Measurements from ENCODE around the gene PRR18. TPM values are rescaled to one million over a fixed set of nuclear protein-coding genes. Genes with fewer than 3 reads are reported as not detected.

Gene PRR18
- total RNA-seq, 1 experiment from 2014 or later, result not detected

- TF ChIP-seq RAD21 (IDR thresholded peaks at IDR 0.05; ENCODE audit: low read depth) (no peak), CEBPB (IDR thresholded peaks at IDR 0.05; ENCODE audit: low read depth) (no peak), ELF1 (IDR thresholded peaks at IDR 0.05; ENCODE audit: borderline replicate concordance, low read depth) (no peak), ZNF274 (IDR thresholded peaks at IDR 0.05; ENCODE audit: low read depth, low read length) (no peak), SIN3A (IDR thresholded peaks at IDR 0.05; ENCODE audit: low read depth) (no peak), EGR1 (IDR thresholded peaks at IDR 0.05; ENCODE audit: low read depth) (no peak), POLR2A (IDR thresholded peaks at IDR 0.05; ENCODE audit: borderline replicate concordance, extremely low read depth, insufficient read depth, insufficient read length) (no peak), ZBTB33 (IDR thresholded peaks at IDR 0.05; ENCODE audit: extremely low read depth, insufficient replicate concordance, low read length) (no peak), EZH2phosphoT487 (IDR thresholded peaks at IDR 0.05; ENCODE audit: borderline replicate concordance) (no peak), FOSL1 (IDR thresholded peaks at IDR 0.05; ENCODE audit: low read depth) (no peak), MAX (IDR thresholded peaks at IDR 0.05) (no peak)
- ChIA-PET RAD21 (ENCODE audit: low non-redundant PET in 1 of 2, low total read pairs in 2 of 2, uncharacterized antibody in 2 of 2, unreplicated experiment in 2 of 2) (no interaction called here), CTCF (interaction anchor here (1.3 kb wide), 1 partner anchor 10 kb away, joined by 3 read pairs; no protein-coding TSS in a partner anchor), POLR2A (no interaction called here)
- Histone ChIP-seq H3K9ac (ENCODE audit: low read length) (no peak overlapping the region), H3K27me3 (ENCODE audit: insufficient read depth, low read length) (no peaks in the 10 kb centered on the region), H3K4me1 (ENCODE audit: control insufficient read depth in 1 of 2, insufficient read depth in 2 of 2, low read length in 2 of 2) (no peaks in the 10 kb centered on the region), H2AFZ (ENCODE audit: low read depth, low read length, poor library complexity, severe bottlenecking) (no peak overlapping the region), H4K20me1 (ENCODE audit: insufficient read depth) (no peaks in the 10 kb centered on the region), H3K9me3 (ENCODE audit: control insufficient read depth in 1 of 2, insufficient read depth in 1 of 2, low read depth in 1 of 2, low read length in 2 of 2) (no peaks in the 10 kb centered on the region), H3K9me2 (ENCODE audit: insufficient read depth) (no peaks in the 10 kb centered on the region), H3K4me3 (replicated peaks in 1 of 2; ENCODE audit: low read depth in 1 of 2, low read length in 2 of 2) (no peak overlapping the region), H3K36me3 (ENCODE audit: control insufficient read depth in 1 of 2, insufficient read depth in 2 of 2, low read length in 2 of 2) (no peaks in the 10 kb centered on the region), H3K4me2 (ENCODE audit: low read length) (no peak overlapping the region), H3K79me2 (ENCODE audit: insufficient read depth, low read length) (no peaks in the 10 kb centered on the region), H3K27ac (ENCODE audit: low read depth, low read length) (no peak overlapping the region)
- ATAC-seq (no peak), DNase-seq (ENCODE audit: low read depth, low spot score) (no peak)
- BruUV-seq (replicated peaks), result no TSS peak
- intact Hi-C loops (cut with micrococcal nuclease), result no loop called here
Measured at GRCh38 chr6:166304106-166304505, 4.1 kb downstream of the PRR18 start.
